Cerebellar nuclear complex (tissue), 1 donor: ENCODE data around the gene CMSS1.

Source experiments
- DNase-seq, 2 experiments: peaks; one replicate each; lab custom pipeline; 2025; lab: John Stamatoyannopoulos, UW

Gene CMSS1

DNA sequence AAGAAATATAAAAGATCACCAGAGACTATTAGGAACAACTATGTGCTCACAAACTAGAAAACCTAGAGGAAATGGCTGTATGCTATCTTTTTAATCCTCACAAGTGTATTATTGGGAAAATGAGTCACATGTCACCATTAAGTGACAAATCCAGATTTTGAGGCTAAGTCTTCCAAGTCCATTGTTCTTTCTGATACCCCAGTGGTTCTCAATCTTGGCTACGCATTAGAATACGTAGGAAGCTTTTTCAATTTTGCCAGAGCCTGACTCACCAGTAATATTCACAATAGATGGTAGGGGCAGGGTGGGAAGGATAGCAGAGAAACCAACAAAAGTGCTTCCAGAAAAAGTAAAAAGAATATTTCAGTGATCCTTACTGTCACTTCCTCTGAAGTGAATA lies 179.6 kb downstream of the CMSS1 start:
- DNase-seq = no peak

DNA sequence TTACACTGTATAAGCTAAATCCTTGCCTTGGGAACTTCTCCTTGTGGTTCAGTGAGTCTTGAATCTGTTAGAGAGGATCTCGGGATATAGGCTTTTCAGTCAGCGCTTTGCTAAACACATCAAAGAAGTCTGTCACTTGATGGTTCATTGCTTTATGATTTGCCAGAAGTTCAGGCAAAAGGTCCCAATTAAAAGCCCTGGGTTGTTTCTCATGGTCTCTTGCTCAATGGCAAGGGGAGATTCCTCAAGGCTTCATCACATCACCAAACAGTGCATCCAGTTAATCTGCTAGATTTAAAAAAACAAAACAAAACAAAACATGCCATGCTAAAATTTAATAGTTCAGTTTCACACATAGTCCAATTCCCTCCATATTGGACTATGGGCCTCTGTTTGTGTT lies 181.9 kb downstream of the CMSS1 start:
- no peak for DNase-seq

- DNase-seq = no peak
Measured at GRCh38 chr3:100001083-100001482, 183.4 kb downstream of the CMSS1 start.

DNA sequence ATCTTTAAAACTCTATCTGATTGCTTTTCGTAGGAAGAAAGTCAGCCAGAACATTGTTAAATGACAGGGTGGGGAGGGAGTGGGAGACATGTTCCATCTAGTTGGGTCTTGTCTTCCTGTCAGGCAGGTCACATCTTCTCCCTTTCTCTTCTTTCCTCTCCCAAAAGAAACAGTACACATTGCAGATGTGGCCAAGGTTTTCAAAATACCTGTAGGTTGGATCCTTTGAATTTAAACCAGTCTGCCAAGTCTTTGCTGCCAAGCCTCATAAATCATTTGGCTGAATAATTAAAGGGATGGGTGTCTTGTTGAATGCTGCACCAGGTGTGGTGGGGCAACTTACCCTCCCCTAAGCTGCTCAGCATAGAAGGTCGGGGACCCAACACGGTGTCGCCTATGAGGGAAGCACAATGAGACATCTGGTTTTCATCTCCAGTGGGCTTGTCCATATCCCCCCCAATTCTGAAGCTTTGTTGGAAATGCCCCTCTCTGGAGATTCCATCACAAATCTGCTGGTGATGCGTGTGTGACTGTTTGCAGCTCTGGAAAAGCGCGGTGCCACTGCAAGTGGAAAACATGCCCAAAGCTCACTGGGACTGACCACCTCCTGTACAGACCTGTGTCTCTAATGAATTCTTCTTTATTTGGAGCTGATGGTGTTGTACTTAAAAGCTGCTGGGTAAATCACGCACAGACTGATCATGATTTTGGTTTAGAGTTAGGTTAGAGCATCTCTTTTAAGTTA lies 184.0 kb downstream of the CMSS1 start:
- DNase-seq = no peak

DNA sequence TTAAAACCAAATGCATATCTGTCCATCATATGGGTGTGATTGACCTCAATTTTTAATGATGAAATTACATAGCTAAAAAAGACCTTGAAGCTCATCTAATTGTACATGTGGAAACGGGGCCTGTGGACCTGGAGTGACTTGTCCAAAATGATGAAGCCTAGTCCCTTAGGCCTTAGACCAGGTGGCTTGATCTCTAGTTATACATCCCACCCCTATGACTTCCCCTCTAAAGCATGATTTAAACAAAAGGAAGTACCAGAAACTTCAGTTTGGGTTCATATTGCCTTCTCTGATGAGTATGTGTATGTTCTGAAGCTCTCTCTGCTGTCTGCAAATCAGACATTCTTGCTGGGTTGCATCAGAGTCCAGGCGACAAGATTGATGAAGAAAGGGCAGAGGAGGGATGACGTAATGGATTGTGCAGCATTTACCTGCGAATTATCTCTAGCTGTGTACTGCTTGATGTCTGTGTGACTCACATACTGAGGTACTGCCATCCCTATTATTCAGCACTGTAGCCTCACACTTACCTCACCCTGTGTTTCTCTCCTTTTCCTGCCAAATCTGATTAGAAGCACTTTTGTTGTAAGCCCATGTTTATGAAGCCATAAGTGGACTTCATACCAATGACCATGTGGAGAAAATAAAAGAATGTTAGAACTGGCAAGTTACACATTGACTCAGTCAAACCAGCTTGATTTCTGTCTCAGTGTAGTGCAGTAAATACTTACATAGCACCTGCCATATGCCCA lies 185.1 kb downstream of the CMSS1 start:
- no peak for DNase-seq

DNA sequence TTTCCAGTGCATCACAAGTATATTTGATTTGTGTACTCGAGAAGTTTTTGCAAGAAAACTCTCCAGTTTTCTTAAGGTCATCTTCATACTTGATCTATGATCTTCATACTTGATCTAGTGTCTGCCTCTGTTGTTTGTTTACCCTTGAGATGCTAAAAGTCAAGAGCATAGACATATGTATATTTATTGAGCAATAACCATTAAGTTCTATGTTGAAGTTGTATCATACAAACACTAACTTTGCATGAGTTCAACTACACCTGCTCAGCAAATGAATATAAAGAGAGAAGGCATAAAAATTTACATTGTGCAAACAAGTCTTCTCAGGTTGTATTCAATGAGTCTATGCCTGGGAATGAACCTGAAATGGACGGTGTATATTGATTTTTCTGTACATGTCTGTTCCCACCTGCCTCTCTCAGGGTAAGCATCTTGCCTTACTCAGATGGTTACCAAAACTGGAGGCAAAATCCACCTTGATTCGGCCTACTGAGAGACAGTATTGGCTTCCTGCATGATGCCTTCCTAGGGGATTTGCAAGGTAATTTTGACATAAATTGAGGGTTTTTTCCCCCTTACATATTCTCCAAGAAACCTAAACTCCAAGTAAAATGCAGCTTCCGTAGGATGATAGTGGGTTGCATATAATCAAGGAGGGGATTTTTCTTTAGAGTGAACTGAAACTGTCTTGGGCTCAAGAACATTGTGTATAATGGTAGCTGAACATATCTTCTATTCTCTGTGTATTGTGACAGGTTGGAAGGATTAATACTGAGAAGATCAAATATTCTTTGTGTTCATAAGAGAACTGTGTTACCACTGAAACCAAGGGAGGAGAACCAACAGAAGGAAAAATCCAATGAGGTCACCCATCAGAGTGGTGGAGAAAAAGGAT lies 186.2 kb downstream of the CMSS1 start:
- DNase-seq = no peak

- no peak for DNase-seq
Measured at GRCh38 chr3:100004931-100005330, 187.3 kb downstream of the CMSS1 start.

DNA sequence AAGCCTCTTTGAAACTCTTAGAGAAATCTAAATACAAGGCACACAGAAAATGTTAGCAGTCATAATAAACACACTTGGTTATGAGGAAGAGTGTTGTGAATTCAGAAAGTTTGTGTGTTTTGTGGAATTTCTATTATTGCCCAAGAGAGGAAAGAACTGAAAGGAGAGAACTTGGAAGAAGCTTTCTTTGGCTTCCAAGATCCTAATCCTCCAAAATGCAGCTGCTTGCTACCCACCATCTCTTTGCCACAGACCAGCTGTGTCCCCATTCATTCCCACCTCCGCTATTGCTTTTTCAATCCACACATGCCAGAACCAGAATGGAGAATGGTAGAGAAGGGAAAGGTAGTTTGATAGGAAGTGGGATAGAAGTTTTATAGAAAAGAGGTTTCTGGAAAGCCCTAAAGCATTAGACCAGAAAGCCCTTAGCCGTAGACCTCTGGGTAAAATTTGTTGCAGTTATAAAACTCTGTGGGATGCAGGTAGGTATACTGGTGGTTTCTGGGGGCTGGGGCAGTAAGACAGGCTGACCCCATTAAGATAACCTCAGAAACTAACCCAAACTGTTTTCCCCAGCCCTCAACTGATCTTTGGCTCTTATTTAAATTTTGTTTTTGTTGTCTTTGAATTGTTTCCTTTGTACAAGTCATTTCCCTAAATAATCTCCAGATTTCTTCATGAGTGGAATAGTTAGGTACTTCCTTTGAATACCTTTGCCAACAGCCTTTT lies 188.2 kb downstream of the CMSS1 start:
- DNase-seq = no peak

- no peak for DNase-seq
Measured at GRCh38 chr3:100006570-100007271, 189.1 kb downstream of the CMSS1 start.

DNA sequence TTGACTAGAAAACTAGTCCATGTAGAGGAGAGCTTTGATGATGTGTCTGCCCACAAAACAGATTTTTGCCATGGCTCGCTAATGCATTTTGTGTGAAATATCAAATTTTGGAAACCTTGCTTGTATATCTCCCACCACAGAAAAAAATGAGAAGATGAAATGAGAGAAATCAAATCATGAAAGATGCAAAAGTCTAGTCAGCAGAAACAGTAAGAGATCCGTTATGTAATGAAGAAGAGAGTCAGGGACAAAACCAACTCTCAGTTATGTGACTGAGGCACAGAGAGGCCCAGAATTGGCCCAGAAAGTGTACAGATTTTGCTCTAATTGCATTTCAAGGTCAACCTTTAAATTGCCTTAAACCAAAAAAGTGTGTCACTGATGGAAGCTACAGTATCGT lies 189.7 kb downstream of the CMSS1 start:
- no peak for DNase-seq

DNA sequence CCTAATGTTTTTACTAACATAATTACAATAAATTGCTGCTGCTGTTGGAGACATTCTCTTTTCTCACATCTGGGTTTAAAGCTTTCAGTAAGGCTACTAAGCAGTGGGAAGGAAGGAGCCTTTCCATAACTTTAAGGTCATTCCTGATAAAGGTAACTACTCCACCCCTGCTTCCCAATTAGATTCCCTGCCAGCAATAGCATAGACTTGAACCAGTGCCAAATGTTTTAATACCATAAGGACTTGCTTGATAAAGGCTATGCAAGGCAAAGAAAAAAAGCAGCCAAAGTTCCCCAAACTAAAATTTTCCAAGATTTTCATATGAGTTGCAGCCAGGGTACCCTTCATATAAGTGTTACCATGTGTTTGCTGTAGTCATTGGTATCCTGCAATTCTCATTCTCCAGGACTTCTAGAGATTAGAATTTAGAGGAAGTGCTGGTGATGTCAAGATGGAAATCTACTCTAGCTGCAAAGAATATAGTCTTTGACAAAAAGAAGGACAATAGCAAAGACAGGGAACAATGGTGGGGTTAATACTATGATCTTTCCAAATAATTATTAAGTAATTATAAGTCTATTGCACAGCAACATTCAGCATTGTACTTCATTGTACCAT lies 190.5 kb downstream of the CMSS1 start:
- no peak for DNase-seq

GRCh38 chr3:100009276-100010086 lies 191.8 kb downstream of the CMSS1 start:
- DNase-seq = no peak

DNA sequence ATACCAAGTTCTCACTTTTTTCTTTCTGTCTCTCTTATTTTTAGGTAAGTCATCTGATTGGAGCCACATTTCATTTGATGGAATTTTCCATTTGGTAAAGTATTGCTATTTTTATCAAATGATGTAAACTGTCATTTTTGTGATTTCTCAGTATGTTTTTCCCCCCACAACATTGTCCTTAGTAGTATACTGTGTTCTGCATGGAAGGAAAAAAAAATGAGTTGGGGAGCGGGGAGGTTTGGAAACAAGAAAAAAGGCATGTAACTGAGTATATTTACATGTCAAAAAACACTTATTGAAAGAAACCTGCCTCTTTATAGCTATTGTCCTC lies 192.4 kb downstream of the CMSS1 start:
- DNase-seq = no peak

DNA sequence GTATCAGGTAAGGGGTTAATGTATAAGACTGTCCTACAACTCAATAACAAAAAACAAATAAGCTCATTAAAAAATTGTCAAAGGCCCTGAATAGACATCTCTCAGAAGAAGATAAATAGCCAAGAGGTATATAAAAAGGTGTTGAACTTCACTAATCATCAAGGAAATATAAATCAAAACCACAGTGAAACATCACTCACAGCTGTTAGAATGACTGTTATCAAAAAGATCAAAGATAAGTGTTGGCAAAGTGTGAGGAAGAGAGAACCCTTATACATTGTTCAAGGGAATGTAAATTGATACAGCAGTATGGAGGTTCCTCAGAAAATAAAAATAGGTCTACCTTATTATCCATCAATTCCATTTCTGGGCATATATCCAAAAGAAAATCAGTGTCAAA lies 201.1 kb downstream of the CMSS1 start:
- no peak for DNase-seq

- no peak for DNase-seq
Measured at GRCh38 chr3:100019719-100020118, 202.1 kb downstream of the CMSS1 start.

DNA sequence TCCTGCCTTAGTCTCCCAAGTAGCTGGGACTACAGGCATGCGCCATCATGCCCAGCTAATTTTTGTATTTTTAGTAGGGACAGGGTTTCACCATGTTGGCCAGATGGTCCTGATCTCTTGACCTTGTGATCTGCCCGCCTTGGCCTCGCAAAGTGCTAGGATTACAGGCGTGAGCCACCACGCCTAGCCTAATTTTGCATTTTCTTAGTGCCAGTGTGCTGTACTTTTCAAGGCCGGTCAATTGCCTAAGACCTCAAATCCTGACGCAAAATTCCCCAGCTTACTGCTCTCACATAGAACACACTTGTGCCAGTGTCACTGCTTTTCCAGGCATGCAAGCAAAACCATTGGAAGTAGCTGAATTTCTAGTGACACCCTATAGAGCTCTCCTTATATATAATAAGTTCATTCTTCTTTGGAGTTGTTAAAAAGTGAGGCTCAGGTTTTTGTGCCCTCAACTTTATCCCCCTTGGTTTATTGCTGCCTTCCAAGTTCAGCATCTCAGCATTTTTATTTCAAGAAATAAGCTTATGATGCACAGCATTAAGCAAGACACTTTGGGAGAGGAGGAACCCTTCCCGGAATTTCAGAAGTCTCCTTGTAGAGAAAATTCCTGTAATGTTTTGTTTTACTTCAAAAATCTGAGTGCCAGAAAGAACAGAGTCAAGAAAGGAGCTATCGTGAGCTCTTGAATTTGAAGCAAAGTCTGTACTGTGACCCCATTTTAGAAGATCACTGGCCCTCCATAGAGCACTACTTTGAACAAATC lies 203.4 kb downstream of the CMSS1 start:
- no peak for DNase-seq

DNA sequence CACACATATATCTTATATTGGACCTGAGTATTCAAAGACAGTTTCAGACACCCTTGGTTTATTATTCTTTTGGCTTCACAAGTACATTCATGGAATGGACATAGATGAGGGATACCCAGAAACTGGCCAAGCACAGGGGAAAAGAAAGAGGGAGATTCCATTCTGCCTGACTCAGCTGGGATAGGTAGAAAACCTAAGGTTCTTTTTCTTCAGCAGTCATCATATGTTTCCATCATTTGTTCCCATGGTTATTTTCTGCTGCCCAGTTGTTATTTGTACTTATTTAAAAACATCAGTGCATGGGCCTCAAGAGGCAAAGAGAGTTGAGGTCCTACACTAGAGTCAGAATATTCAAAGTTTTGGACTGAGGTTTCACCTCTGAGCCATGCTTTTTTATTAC lies 204.8 kb downstream of the CMSS1 start:
- no peak for DNase-seq

GRCh38 chr3:100023150-100023549 lies 205.5 kb downstream of the CMSS1 start:
- no peak for DNase-seq

GRCh38 chr3:100023595-100023994 lies 205.9 kb downstream of the CMSS1 start:
- no peak for DNase-seq
